Astrocyte (in vitro differentiated cells and primary cell): ENCODE results near the gene GRIK1. TPM values are rescaled to one million over a fixed set of nuclear protein-coding genes. Genes with fewer than 3 reads are reported as not detected.

Experiments
- DNase-seq: peaks from one replicate; pipeline ENCODE4 v3.0.0-alpha.2; 2010; ENCODE audit warnings: low read depth
- FAIRE-seq: peaks from 2 replicates; lab custom pipeline; 2011; peaks lifted over from hg19 to GRCh38; lab: Jason Lieb, UNC
- H2AFZ ChIP-seq: 2 replicates; pipeline ENCODE4 v1.6.0; 2012; ENCODE audit warnings: low read depth, low read length, inconsistent platforms
- H3K27ac ChIP-seq: 2 replicates; pipeline ENCODE4 v1.5.1; 2011; ENCODE audit warnings: low read depth, low read length, inconsistent platforms
- H3K27me3 ChIP-seq: 2 replicates; pipeline ENCODE4 v1.6.0; 2011; ENCODE audit warnings: low read length, inconsistent platforms; ENCODE audit not compliant: insufficient read depth
- H3K36me3 ChIP-seq: 2 replicates; pipeline ENCODE4 v1.5.1; 2011; ENCODE audit warnings: low read length, inconsistent platforms; ENCODE audit not compliant: insufficient read depth
- H3K4me1 ChIP-seq: 2 replicates; pipeline ENCODE4 v1.5.1; 2011; ENCODE audit warnings: low read length, inconsistent platforms; ENCODE audit not compliant: insufficient read depth
- H3K4me2 ChIP-seq: 2 replicates; pipeline ENCODE4 v1.6.0; 2012; ENCODE audit warnings: low read length, inconsistent platforms
- H3K4me3 ChIP-seq: 2 replicates; pipeline ENCODE4 v1.5.1; 2011; ENCODE audit warnings: low read depth, mild to moderate bottlenecking, low read length, inconsistent platforms; ENCODE audit not compliant: insufficient read depth
- H3K79me2 ChIP-seq: 2 replicates; pipeline ENCODE4 v1.6.0; 2012; ENCODE audit warnings: mild to moderate bottlenecking, low read length, inconsistent platforms; ENCODE audit not compliant: insufficient read depth
- H3K9ac ChIP-seq: 2 replicates; pipeline ENCODE4 v1.6.0; 2012; ENCODE audit warnings: mild to moderate bottlenecking, low read length, inconsistent platforms
- H3K9me3 ChIP-seq: 2 replicates; pipeline ENCODE4 v1.5.1; 2012; ENCODE audit warnings: low read depth, mild to moderate bottlenecking, low read length, inconsistent platforms; ENCODE audit not compliant: insufficient read depth
- H4K20me1 ChIP-seq: 2 replicates; pipeline ENCODE4 v1.6.0; 2012; ENCODE audit warnings: low read length, inconsistent platforms; ENCODE audit not compliant: insufficient read depth
- H3K27ac Mint-ChIP-seq: one replicate; pipeline ENCODE4 v1.8.0; 2021; ENCODE audit warnings: mild to moderate bottlenecking, mixed read lengths; ENCODE audit not compliant: unreplicated experiment
- H3K27me3 Mint-ChIP-seq: one replicate; pipeline ENCODE4 v1.8.0; 2021; ENCODE audit warnings: low read depth, mixed read lengths; ENCODE audit not compliant: unreplicated experiment
- H3K36me3 Mint-ChIP-seq: one replicate; pipeline ENCODE4 v1.8.0; 2021; ENCODE audit warnings: low read depth, mixed read lengths; ENCODE audit not compliant: unreplicated experiment
- H3K4me1 Mint-ChIP-seq: one replicate; pipeline ENCODE4 v1.8.0; 2021; ENCODE audit warnings: low read depth, mixed read lengths; ENCODE audit not compliant: unreplicated experiment
- H3K4me3 Mint-ChIP-seq: one replicate; pipeline ENCODE4 v1.8.0; 2021; ENCODE audit warnings: mild to moderate bottlenecking, moderate library complexity, mixed read lengths; ENCODE audit not compliant: unreplicated experiment
- H3K9me3 Mint-ChIP-seq: one replicate; pipeline ENCODE4 v1.8.0; 2021; ENCODE audit warnings: mild to moderate bottlenecking, mixed read lengths; ENCODE audit not compliant: unreplicated experiment
- EZH2 ChIP-seq: IDR thresholded peaks from 2 replicates; pipeline ENCODE4 v1.6.1; 2012; ENCODE audit warnings: mild to moderate bottlenecking, low read length, inconsistent platforms; ENCODE audit not compliant: insufficient read depth
- total RNA-seq: library from RNA; stranded (reverse); gene quantifications from 2 replicates; pipeline ENCODE4 v1.2.1, GENCODE V29; 2021
- TF ChIP-seq, protein P1 (sequence below): IDR thresholded peaks from 2 replicates; pipeline ENCODE4 v1.5.1; 2011; ENCODE audit warnings: low read depth, mild to moderate bottlenecking, inconsistent platforms, low read length, moderate library complexity; ENCODE audit not compliant: insufficient read depth

GRIK1 gene
- total RNA-seq, 1 donor from 2014 or later = not detected

DNA sequence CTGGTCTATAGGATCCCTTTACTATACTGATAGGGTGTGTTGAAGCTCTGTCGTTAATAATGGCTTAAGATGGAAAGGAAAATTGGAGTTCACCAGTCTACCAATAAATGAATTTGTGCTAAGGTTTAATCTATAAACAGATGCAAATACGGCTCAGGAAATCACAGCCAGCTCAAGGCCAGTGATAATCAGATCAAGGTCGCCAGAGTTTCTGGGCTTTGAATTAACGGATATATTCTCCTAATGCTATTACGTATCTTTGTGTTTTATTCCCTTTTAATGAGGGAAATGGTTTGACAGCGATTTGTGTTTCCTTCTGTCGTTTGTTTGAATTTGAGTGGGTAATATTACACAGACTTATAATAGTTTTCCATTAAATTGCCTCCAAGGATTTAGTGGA is 361.5 kb downstream of the GRIK1 start:
- FAIRE-seq = no peak
- no peaks in the 10 kb centered on the region for H3K4me1 Mint-ChIP-seq

DNA sequence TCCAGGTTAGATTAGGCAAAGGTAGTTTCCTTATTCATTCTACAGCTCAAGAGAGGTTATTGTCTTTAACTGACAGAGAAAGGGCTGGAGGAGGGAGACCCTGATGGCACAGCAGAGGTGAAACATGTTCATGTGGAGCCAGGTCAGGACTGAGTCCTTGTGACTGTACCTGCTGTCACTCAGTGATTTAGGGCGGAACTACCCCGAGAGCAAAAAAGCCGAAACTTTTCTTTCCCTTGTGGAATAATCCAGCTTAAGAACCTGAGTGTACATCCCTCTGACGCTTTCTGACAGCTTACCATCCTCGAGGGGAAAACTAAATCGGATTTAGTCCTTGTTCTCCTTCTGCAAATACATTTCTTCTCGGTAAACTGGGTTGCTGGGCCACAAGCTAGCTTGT is 367.8 kb downstream of the GRIK1 start:
- H3K27ac ChIP-seq = no peak overlapping the region
- Mint-ChIP-seq H3K4me3 (no peak overlapping the region), H3K9me3 (no peaks in the 10 kb centered on the region), H3K36me3 (no peaks in the 10 kb centered on the region), H3K27me3 (peaks cover 3% of the 10 kb centered on the region), H3K27ac (no peak overlapping the region), H3K4me1 (no peaks in the 10 kb centered on the region)
- H3K27me3 ChIP-seq = no peaks in the 10 kb centered on the region
- no peaks in the 10 kb centered on the region for H3K9me3 ChIP-seq
- H2AFZ ChIP-seq = no peak overlapping the region
- no peak overlapping the region for H3K9ac ChIP-seq
- H3K4me3 ChIP-seq = no peak overlapping the region
- no peaks in the 10 kb centered on the region for H3K79me2 ChIP-seq
- no peak overlapping the region for H3K4me2 ChIP-seq
- no peaks in the 10 kb centered on the region for H4K20me1 ChIP-seq
- DNase-seq = no peak
- FAIRE-seq = no peak
- no peaks in the 10 kb centered on the region for H3K4me1 ChIP-seq
- no peak for TF ChIP-seq EZH2
- TF ChIP-seq, protein P1, sequence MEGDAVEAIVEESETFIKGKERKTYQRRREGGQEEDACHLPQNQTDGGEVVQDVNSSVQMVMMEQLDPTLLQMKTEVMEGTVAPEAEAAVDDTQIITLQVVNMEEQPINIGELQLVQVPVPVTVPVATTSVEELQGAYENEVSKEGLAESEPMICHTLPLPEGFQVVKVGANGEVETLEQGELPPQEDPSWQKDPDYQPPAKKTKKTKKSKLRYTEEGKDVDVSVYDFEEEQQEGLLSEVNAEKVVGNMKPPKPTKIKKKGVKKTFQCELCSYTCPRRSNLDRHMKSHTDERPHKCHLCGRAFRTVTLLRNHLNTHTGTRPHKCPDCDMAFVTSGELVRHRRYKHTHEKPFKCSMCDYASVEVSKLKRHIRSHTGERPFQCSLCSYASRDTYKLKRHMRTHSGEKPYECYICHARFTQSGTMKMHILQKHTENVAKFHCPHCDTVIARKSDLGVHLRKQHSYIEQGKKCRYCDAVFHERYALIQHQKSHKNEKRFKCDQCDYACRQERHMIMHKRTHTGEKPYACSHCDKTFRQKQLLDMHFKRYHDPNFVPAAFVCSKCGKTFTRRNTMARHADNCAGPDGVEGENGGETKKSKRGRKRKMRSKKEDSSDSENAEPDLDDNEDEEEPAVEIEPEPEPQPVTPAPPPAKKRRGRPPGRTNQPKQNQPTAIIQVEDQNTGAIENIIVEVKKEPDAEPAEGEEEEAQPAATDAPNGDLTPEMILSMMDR = no peak
- no peaks in the 10 kb centered on the region for H3K36me3 ChIP-seq

More for the DNA sequence above, 361.5 kb downstream of the GRIK1 start:
- Histone ChIP-seq H3K79me2 (no peaks in the 10 kb centered on the region), H3K4me1 (no peaks in the 10 kb centered on the region), H2AFZ (no peak overlapping the region), H3K4me3 (no peak overlapping the region), H3K36me3 (no peaks in the 10 kb centered on the region), H3K9ac (no peak overlapping the region), H3K4me2 (no peak overlapping the region), H3K27ac (no peak overlapping the region), H3K9me3 (no peaks in the 10 kb centered on the region), H3K27me3 (no peaks in the 10 kb centered on the region), H4K20me1 (no peaks in the 10 kb centered on the region)
- TF ChIP-seq EZH2 = no peak
- TF ChIP-seq, protein P1 = no peak
- H3K27me3 Mint-ChIP-seq = no peaks in the 10 kb centered on the region
- no peaks in the 10 kb centered on the region for H3K36me3 Mint-ChIP-seq
- DNase-seq = no peak
- H3K27ac Mint-ChIP-seq = no peak overlapping the region
- H3K4me3 Mint-ChIP-seq = no peak overlapping the region
- no peaks in the 10 kb centered on the region for H3K9me3 Mint-ChIP-seq

DNA sequence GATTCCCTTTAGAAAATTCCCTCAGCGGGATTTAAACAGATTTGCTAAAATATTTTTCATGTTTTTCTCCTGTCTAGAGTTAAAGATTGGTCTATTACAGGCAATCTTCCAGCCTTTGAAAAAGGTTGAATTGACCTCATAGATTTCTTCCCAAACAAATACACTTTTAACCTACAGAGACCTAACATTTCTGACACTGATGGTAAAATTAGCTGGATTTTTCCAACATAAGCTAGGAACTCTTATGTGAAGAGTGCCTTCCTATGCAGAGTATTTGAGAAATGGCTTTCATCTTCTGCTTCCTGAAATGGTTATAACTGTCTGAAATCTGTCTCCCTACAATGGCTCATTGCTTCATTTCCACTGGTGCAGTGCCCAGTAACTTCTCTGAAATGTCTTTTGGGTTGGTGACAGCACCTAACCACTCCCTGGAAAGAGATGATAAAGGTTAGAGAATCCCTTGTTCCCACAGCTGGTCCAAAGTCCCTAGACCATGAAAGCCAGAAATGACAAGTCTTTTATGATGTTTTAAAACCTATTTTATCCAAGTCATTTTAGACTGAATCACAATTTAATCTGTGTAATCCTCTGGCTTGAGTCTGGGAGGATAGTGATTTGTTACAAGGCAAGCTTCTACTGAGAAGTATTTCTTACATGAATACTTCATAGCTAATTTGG is 371.6 kb downstream of the GRIK1 start:
- Mint-ChIP-seq H3K4me3 (no peak overlapping the region), H3K36me3 (no peaks in the 10 kb centered on the region), H3K4me1 (peaks cover 5% of the 10 kb centered on the region), H3K27ac (no peak overlapping the region), H3K27me3 (peaks cover 3% of the 10 kb centered on the region), H3K9me3 (no peaks in the 10 kb centered on the region)
- H3K79me2 ChIP-seq = no peaks in the 10 kb centered on the region
- no peak for FAIRE-seq
- H3K27me3 ChIP-seq = no peaks in the 10 kb centered on the region
- no peak overlapping the region for H3K9ac ChIP-seq
- H3K36me3 ChIP-seq = no peaks in the 10 kb centered on the region
- TF ChIP-seq, protein P1 = no peak
- no peak for TF ChIP-seq EZH2
- H3K9me3 ChIP-seq = no peaks in the 10 kb centered on the region
- H3K27ac ChIP-seq = no peak overlapping the region
- H3K4me3 ChIP-seq = no peak overlapping the region
- peaks cover 8% of the 10 kb centered on the region for H3K4me1 ChIP-seq
- H3K4me2 ChIP-seq = no peak overlapping the region
- no peak for DNase-seq
- H2AFZ ChIP-seq = no peak overlapping the region
- no peaks in the 10 kb centered on the region for H4K20me1 ChIP-seq
